ENCODE results near the gene DOK3.
A peak's percentile ranks its signal among the peaks of the same experiment; 100 is the strongest.

The DOK3 gene

DNA sequence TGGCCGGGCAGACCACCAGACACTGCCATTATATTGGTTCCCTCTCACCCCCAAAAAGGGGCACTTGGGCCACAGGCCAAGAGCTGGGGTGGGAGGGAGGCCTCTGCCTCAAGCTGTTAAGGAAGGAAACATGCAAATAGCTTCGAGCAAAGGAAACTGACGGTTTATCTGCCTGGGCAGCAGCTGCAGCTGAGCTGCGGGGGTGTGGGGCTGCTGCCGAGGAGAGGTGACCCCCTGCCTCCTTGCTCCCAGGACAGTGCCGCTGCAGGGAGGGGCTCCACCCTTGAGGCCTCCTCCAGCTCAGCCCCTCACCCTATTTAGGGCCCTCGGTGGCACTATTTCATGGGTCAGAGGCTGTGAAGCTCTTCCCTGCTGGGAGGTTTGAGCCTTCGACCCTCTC lies 789 bp downstream of the DOK3 start:
- DNase-seq (ENCODE audit: extremely low read depth, low read depth): no peak
- TF ChIP-seq, protein P1, sequence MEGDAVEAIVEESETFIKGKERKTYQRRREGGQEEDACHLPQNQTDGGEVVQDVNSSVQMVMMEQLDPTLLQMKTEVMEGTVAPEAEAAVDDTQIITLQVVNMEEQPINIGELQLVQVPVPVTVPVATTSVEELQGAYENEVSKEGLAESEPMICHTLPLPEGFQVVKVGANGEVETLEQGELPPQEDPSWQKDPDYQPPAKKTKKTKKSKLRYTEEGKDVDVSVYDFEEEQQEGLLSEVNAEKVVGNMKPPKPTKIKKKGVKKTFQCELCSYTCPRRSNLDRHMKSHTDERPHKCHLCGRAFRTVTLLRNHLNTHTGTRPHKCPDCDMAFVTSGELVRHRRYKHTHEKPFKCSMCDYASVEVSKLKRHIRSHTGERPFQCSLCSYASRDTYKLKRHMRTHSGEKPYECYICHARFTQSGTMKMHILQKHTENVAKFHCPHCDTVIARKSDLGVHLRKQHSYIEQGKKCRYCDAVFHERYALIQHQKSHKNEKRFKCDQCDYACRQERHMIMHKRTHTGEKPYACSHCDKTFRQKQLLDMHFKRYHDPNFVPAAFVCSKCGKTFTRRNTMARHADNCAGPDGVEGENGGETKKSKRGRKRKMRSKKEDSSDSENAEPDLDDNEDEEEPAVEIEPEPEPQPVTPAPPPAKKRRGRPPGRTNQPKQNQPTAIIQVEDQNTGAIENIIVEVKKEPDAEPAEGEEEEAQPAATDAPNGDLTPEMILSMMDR (IDR thresholded peaks at IDR 0.05; ENCODE audit: low read depth, low read length, missing control alignments): no peak
- H3K4me3 ChIP-seq (replicated peaks; ENCODE audit: low read depth, low read length): no peak overlapping the region

- no peak overlapping the region for H3K4me3 ChIP-seq (replicated peaks; ENCODE audit: low read depth, low read length)
- TF ChIP-seq, protein P1 (IDR thresholded peaks at IDR 0.05; ENCODE audit: low read depth, low read length, missing control alignments): no peak
- DNase-seq (ENCODE audit: extremely low read depth, low read depth): no peak
Observed at GRCh38 chr5:177508221-177508611, 1.4 kb downstream of the DOK3 start.

DNA sequence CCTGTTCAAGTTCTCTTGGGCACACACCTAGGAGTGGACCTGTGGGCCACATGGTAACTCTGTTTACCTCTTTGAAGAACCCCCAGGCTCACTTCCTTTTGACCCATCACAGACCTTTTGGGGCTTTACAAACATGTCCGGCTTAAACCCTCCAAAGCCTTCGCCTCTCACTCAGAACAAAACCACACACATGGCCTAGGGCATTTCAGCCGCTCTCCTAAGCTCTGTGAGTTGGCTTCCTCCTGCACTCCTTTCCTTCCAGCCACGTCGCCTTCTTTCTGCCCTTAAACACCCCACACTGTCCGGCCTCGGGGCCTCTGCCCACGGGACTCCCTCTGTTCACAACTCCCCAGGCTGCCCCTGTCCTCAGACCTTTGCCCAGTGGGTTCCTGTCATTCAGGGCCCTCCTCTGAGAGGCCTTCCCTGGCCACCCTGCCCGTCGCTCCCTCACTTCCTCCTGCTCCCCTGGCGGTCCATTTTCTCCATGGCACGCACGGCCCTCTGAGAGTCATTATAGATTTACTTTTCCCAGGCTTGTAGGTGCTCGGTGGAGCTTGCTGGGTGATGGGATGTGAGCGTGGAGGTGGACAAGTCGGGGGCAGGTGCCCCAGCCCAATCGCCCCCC lies 1.9 kb downstream of the DOK3 start:
- TF ChIP-seq, protein P1 (IDR thresholded peaks at IDR 0.05; ENCODE audit: low read depth, low read length, missing control alignments): no peak
- H3K4me3 ChIP-seq (replicated peaks; ENCODE audit: low read depth, low read length): no peak overlapping the region
- no peak for DNase-seq (ENCODE audit: extremely low read depth, low read depth)

GRCh38 chr5:177507165-177507564 lies 2.5 kb downstream of the DOK3 start:
- H3K4me3 ChIP-seq (replicated peaks; ENCODE audit: low read depth, low read length): no peak overlapping the region
- DNase-seq (ENCODE audit: extremely low read depth, low read depth): no peak
- TF ChIP-seq, protein P1 (IDR thresholded peaks at IDR 0.05; ENCODE audit: low read depth, low read length, missing control alignments): peak; percentile 8

DNA sequence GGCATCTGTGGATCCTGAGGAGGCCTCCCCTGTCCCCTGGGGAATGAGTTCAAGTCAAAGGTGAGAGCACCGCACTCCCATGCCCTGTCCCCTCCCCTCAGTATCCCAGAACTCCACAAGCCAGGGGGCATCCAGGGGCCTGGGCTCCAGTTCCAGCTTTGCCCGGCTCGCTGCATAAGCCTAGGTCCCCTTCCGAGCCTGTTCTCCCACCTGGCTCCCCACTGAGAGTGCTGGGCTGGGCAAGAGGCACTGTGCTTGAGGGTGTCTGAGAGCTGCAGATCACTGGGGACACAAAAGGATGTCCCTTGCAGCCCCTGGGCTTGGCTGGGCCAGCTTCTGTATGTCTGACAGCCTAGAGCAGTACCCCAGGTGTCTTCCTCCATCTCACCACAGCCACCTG lies 4.6 kb downstream of the DOK3 start:
- H3K4me3 ChIP-seq (replicated peaks; ENCODE audit: low read depth, low read length): no peak overlapping the region
- TF ChIP-seq, protein P1 (IDR thresholded peaks at IDR 0.05; ENCODE audit: low read depth, low read length, missing control alignments): no peak
- no peak for DNase-seq (ENCODE audit: extremely low read depth, low read depth)

DNA sequence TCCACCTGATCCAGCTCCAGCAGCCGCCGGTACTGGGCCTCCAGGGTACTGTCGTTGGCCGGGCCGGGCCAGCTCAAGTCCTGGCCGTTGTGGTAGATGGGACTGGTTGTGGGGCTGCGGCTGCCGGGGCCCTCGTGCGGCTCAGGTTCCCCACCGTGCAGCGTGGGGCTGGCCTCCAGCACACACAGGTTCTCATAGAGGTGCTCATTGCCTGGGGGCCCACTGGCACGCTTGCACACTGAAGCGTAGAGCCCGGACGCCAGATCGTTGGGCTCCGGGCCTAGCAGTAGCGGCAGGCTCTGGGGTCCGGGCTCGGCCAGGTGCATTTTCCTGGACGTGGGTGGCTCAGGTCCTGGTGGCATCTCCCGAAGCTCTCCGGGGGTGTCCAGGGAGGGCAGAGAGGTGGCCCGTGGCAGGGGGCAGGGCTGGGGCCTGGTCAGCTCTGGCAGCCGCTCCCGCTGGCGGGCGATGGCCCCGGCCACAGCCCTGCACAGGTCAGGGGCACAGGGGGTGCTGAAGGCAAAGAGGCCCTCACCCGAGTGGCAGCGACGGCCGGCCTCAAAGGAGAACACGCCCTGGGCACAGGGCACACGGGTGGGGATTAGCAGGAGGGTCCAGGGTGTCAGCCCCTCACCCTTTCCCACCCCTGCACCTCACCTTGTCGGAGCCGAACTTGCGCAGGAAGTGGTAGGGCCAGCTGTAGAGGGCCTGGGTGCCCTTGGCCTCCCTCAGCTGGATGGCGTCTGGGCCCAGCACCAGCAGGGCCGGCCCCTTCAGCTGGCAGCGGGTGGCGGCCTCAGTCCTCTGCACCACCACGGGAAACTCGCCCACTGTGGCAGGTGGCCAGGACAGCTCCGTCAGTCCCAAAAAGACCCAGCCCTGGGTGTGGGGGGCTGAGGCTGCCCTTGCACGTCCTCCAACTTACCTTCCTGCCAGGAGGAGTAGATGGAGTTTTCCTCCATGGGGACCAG lies 5.3 kb downstream of the DOK3 start:
- no peak for DNase-seq (ENCODE audit: extremely low read depth, low read depth)
- H3K4me3 ChIP-seq (replicated peaks; ENCODE audit: low read depth, low read length): no peak overlapping the region
- TF ChIP-seq, protein P1 (IDR thresholded peaks at IDR 0.05; ENCODE audit: low read depth, low read length, missing control alignments): no peak

Measured in HFF-Myc (cell line).